ENCODE measurements around the gene CLDN4. TPM values are rescaled to one million over a fixed set of nuclear protein-coding genes. Genes with fewer than 3 reads are reported as not detected.
"Not testable (repeated sequence)": the region's sequence is repeated elsewhere in the genome, so short reads cannot be mapped to it uniquely, and the experiment has no call there.

The CLDN4 gene
- total and polyA plus RNA-seq, 9 of the 15 experiments (the other 6 are each of a cell fraction or from before 2014, with no cell fraction given), result 0.05 to 0.60 (median 0.06) TPM; not detected in 3

DNA sequence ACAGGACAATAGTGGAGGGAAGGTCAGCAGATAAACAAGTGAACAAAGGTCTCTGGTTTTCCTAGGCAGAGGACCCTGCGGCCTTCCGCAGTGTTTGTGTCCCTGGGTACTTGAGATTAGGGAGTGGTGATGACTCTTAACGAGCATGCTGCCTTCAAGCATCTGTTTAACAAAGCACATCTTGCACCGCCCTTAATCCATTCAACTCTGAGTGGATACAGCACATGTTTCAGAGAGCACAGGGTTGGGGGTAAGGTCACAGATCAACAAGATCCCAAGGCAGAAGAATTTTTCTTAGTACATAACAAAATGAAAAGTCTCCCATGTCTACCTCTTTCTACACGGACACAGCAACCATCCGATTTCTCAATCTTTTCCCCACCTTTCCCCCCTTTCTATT is 34.1 kb upstream of the CLDN4 start:
- H2AFZ ChIP-seq (ENCODE audit: low read depth, low read length); H3K27me3 ChIP-seq (ENCODE audit: control insufficient read depth in 2 of 2, insufficient read depth in 2 of 2, low read length in 2 of 2); ATAC-seq; BruUV-seq (replicated peaks); in situ Hi-C loops (cut with MboI); H3K9ac ChIP-seq (ENCODE audit: insufficient read depth in 1 of 2, low read depth in 2 of 2, low read length in 2 of 2); H3K9me3 ChIP-seq (replicated peaks; ENCODE audit: control insufficient read depth, insufficient read depth, low read depth, low read length); H4K20me1 ChIP-seq (replicated peaks; ENCODE audit: control insufficient read depth, insufficient read depth, low read length); FAIRE-seq; CTCF ChIA-PET (ENCODE audit: low intra/inter-chr PET ratio); H3K9me1 ChIP-seq (ENCODE audit: control insufficient read depth, insufficient read depth, low read length); H3K79me2 ChIP-seq (ENCODE audit: control insufficient read depth, insufficient read depth, low read length); DNase-seq (ENCODE audit: extremely low read depth in 1 of 4, low spot score in 3 of 4); H3K27ac ChIP-seq (ENCODE audit: extremely low read depth, low read depth, low read length); intact Hi-C loops (cut with micrococcal nuclease); H3K4me3 ChIP-seq; H3K36me3 ChIP-seq (ENCODE audit: control insufficient read depth, insufficient read depth, low read length); H3K4me2 ChIP-seq (ENCODE audit: insufficient read depth, low read length): not testable (repeated sequence)
- TF ChIP-seq GATAD2B (IDR thresholded peaks at IDR 0.05; ENCODE audit: borderline replicate concordance) (0 out of 2 replicates have a peak, but pooled peaks have one; percentile 22), KDM1A (IDR thresholded peaks at IDR 0.05) (0 out of 4 replicates have a peak, but pooled peaks have one; percentile 10 to 21), SMARCA4 (IDR thresholded peaks at IDR 0.05) (0 out of 2 replicates have a peak, but pooled peaks have one; percentile 26), FOXK2 (conservative IDR thresholded peaks at IDR 0.05 in 1 of 2, IDR thresholded peaks at IDR 0.05 in 1 of 2; ENCODE audit: low read depth in 2 of 2) (0 out of 4 replicates have a peak, but pooled peaks of 1 of the 2 experiments have one; percentile 38), CBFA2T2 (conservative IDR thresholded peaks at IDR 0.05) (peak; percentile 64), HDAC1 (IDR thresholded peaks at IDR 0.05) (0 out of 4 replicates have a peak, but pooled peaks of 1 of the 2 experiments have one; percentile 18), TAL1 (IDR thresholded peaks at IDR 0.05) (peak; percentile 43; the same call in 1 of the 2 replicates), DPF2 (IDR thresholded peaks at IDR 0.05) (peak; percentile 28), SOX6 (IDR thresholded peaks at IDR 0.05) (peak; percentile 29; the same call in 1 of the 2 replicates), CBFA2T3 (IDR thresholded peaks at IDR 0.05) (peak; percentile 67), ARID1B (IDR thresholded peaks at IDR 0.05) (peak; percentile 49; the same call in 1 of the 2 replicates)
- TF ChIP-seq, protein P1, sequence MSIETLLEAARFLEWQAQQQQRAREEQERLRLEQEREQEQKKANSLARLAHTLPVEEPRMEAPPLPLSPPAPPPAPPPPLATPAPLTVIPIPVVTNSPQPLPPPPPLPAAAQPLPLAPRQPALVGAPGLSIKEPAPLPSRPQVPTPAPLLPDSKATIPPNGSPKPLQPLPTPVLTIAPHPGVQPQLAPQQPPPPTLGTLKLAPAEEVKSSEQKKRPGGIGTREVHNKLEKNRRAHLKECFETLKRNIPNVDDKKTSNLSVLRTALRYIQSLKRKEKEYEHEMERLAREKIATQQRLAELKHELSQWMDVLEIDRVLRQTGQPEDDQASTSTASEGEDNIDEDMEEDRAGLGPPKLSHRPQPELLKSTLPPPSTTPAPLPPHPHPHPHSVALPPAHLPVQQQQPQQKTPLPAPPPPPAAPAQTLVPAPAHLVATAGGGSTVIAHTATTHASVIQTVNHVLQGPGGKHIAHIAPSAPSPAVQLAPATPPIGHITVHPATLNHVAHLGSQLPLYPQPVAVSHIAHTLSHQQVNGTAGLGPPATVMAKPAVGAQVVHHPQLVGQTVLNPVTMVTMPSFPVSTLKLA (conservative IDR thresholded peaks at IDR 0.05), result peak; percentile 20 to 55; a peak in 2 of 4 replicates
- POLR2A ChIA-PET, result interaction anchor here (1.2 kb wide), 1 partner anchor 11 kb away, joined by 4 read pairs; no protein-coding TSS in a partner anchor
- WGBS (ENCODE audit: insufficient coverage, low coverage, missing lambda C conversion rate), result 24% methylated on average over 3 of the region's 6 CpGs
- peaks cover 21 to 29% of the 10 kb centered on the region in 2 experiments for H3K4me1 ChIP-seq (replicated peaks in 1 of 2; ENCODE audit: control insufficient read depth in 2 of 2, insufficient read depth in 2 of 2, low read length in 2 of 2)

DNA sequence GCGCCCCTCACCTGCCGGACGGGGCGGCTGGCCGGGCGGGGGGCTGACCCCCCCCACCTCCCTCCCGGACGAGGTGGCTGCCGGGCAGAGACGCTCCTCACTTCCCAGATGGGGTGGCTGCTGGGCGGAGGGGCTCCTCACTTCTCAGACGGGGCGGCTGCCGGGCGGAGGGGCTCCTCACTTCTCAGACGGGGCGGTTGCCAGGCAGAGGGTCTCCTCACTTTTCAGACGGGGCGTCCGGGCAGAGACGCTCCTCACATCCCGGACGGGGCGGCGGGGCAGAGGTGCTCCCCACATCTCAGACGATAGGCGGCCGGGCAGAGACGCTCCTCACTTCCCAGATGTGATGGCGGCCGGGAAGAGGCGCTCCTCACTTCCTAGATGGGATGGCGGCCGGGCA is 33.6 kb upstream of the CLDN4 start:
- ATAC-seq; DNase-seq (ENCODE audit: extremely low read depth in 1 of 4, low spot score in 3 of 4); H3K27ac ChIP-seq (ENCODE audit: extremely low read depth, low read depth, low read length); CTCF ChIA-PET (ENCODE audit: low intra/inter-chr PET ratio); H2AFZ ChIP-seq (ENCODE audit: low read depth, low read length); H4K20me1 ChIP-seq (replicated peaks; ENCODE audit: control insufficient read depth, insufficient read depth, low read length); H3K79me2 ChIP-seq (ENCODE audit: control insufficient read depth, insufficient read depth, low read length); in situ Hi-C loops (cut with MboI); BruUV-seq (replicated peaks); H3K9me3 ChIP-seq (replicated peaks; ENCODE audit: control insufficient read depth, insufficient read depth, low read depth, low read length); H3K4me3 ChIP-seq; H3K27me3 ChIP-seq (ENCODE audit: control insufficient read depth in 2 of 2, insufficient read depth in 2 of 2, low read length in 2 of 2); H3K9ac ChIP-seq (ENCODE audit: insufficient read depth in 1 of 2, low read depth in 2 of 2, low read length in 2 of 2); H3K9me1 ChIP-seq (ENCODE audit: control insufficient read depth, insufficient read depth, low read length); intact Hi-C loops (cut with micrococcal nuclease); H3K36me3 ChIP-seq (ENCODE audit: control insufficient read depth, insufficient read depth, low read length); POLR2A ChIA-PET; FAIRE-seq; H3K4me2 ChIP-seq (ENCODE audit: insufficient read depth, low read length): not testable (repeated sequence)
- H3K4me1 ChIP-seq (replicated peaks in 1 of 2; ENCODE audit: control insufficient read depth in 2 of 2, insufficient read depth in 2 of 2, low read length in 2 of 2), result peaks cover 21 to 24% of the 10 kb centered on the region in 2 experiments
- 93% methylated on average over 8 of the region's 34 CpGs for WGBS (ENCODE audit: insufficient coverage, low coverage, missing lambda C conversion rate)

Data from K562 (cell line).